ENCODE measurements around the gene ADCY7.

ADCY7 gene

DNA sequence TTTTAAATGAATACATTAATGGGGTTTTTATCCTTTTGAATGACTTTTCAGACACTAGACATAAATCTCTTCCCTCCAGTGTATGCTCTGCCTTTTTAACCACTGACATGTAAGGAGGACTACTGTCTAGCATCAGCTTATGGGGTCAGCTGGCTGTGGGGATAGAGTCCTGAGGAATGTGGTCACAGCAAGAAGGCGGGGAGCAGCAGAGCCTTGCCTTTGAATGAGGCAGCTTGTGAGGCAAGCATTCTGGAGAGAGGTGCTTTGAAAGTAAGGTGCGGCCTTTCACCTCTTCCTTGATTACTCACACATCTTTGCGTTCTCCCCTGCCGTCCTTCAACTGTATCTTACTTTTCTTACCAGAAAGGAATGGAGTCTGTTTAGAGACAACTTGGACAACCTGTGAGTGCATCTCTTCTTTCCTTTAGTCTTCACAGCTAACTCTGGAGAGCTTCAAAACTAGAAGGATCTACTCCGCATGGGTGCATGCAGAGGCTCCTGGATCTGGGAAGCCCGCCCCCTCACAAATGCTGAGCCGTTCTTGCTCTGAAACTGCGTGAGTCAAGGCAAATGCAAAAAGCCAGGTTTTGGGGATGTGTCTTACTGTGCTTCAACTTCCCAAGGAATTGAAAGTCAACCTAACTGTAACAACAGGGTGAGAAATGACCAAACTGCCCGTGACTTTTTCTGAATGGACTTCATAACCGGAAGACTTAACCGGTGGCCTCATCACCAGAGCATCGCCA is 49.9 kb downstream of the ADCY7 start:
- Histone ChIP-seq H3K9ac (no peak overlapping the region), H2AFZ (no peak overlapping the region), H3K79me2 (no peaks in the 10 kb centered on the region), H3K4me3 (ENCODE audit: low read depth, low read length) (no peak overlapping the region), H3K4me2 (ENCODE audit: low read length) (no peak overlapping the region), H3K9me3 (ENCODE audit: control insufficient read depth, low read length) (no peaks in the 10 kb centered on the region), H3K27ac (no peak overlapping the region), H3K27me3 (ENCODE audit: control insufficient read depth, insufficient read depth, low read length) (no peaks in the 10 kb centered on the region), H3K4me1 (no peaks in the 10 kb centered on the region), H3K36me3 (ENCODE audit: control insufficient read depth, insufficient read depth, low read length) (no peaks in the 10 kb centered on the region)
- TF ChIP-seq, protein P1, sequence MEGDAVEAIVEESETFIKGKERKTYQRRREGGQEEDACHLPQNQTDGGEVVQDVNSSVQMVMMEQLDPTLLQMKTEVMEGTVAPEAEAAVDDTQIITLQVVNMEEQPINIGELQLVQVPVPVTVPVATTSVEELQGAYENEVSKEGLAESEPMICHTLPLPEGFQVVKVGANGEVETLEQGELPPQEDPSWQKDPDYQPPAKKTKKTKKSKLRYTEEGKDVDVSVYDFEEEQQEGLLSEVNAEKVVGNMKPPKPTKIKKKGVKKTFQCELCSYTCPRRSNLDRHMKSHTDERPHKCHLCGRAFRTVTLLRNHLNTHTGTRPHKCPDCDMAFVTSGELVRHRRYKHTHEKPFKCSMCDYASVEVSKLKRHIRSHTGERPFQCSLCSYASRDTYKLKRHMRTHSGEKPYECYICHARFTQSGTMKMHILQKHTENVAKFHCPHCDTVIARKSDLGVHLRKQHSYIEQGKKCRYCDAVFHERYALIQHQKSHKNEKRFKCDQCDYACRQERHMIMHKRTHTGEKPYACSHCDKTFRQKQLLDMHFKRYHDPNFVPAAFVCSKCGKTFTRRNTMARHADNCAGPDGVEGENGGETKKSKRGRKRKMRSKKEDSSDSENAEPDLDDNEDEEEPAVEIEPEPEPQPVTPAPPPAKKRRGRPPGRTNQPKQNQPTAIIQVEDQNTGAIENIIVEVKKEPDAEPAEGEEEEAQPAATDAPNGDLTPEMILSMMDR (IDR thresholded peaks at IDR 0.05), result no peak

DNA sequence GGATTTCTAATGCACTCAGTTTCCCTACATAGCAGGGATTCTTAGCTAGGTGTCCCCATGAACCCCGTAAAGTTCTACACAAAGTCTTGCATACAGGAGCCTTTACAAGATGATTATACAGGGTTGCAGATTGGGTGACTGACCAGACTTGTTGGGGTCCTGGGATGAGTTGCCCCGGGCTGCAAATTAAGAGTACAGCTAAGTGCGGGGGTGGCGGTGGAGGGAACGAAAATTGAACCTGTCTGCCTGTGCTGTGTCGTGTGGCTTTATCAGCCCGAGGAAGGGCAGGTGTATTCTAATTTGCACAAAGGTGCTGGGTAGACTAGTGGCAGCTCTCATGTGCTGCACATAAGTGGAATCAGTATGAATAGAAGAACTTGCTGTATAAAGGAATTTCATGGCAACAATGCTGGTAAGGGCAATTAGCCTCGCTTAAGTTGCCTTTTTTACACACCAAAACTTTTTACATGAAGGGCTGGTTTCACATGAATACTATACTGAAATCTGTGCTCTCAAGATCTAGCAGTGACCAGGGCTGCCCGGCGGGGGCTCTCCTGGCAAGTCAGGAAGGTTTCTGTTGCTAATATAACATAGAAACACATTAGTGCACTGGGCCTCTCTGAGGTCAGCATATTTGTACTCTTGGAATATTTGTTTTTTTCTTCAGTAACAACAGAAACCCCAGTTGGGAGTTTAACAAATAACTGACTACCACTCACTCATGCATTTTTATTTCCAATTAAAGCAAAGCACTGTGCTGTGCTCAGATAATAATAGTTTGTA is 50.7 kb downstream of the ADCY7 start:
- no peaks in the 10 kb centered on the region for H3K4me1 ChIP-seq
- H3K79me2 ChIP-seq, result no peaks in the 10 kb centered on the region
- no peak overlapping the region for H3K4me3 ChIP-seq (ENCODE audit: low read depth, low read length)
- H2AFZ ChIP-seq, result no peak overlapping the region
- no peaks in the 10 kb centered on the region for H3K9me3 ChIP-seq (ENCODE audit: control insufficient read depth, low read length)
- TF ChIP-seq, protein P1 (IDR thresholded peaks at IDR 0.05), result no peak
- H3K36me3 ChIP-seq (ENCODE audit: control insufficient read depth, insufficient read depth, low read length), result no peaks in the 10 kb centered on the region
- no peak overlapping the region for H3K4me2 ChIP-seq (ENCODE audit: low read length)
- no peak overlapping the region for H3K9ac ChIP-seq
- no peak overlapping the region for H3K27ac ChIP-seq
- no peaks in the 10 kb centered on the region for H3K27me3 ChIP-seq (ENCODE audit: control insufficient read depth, insufficient read depth, low read length)

DNA sequence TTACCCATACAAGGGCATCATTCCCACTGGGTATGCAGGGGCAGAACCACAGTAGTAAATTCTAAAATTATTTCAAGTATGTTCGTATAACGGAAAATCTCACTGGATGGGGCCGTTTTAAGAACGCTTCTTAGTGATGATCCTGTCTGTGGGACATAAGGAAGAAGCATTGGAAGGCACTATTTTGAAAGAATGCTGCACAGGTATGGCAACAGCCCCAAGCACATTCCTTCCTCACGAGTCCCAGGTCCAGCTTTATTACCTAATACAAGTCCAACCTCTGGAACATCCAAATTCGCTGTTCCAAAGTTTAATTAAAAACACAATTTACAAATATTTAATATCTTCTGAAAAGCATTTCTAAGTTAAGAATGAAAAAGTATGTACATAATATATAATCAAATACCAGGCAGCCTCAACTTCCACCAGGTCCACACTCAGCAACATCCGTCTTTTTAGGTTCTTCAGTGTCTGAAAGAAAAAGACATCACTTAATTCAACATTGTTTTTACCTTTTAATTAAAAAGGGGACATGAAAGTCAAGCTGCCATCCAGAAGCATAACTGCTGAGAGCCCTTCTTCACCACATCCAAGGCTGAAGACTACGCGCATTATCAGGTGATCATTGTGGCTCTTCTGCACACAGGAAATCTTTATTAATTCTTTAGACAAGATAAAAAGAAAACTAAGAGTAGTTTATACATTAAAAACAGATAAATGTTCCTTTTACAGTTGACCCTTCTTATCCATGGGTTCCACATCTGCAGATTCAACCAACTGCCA is 52.6 kb downstream of the ADCY7 start:
- Histone ChIP-seq H3K27ac (no peak overlapping the region), H3K9me3 (ENCODE audit: control insufficient read depth, low read length) (no peaks in the 10 kb centered on the region), H3K27me3 (ENCODE audit: control insufficient read depth, insufficient read depth, low read length) (no peaks in the 10 kb centered on the region), H2AFZ (no peak overlapping the region), H3K36me3 (ENCODE audit: control insufficient read depth, insufficient read depth, low read length) (no peaks in the 10 kb centered on the region), H3K79me2 (no peaks in the 10 kb centered on the region), H3K4me2 (ENCODE audit: low read length) (no peak overlapping the region), H3K4me3 (ENCODE audit: low read depth, low read length) (no peak overlapping the region), H3K9ac (no peak overlapping the region), H3K4me1 (no peaks in the 10 kb centered on the region)
- TF ChIP-seq, protein P1 (IDR thresholded peaks at IDR 0.05), result no peak

DNA sequence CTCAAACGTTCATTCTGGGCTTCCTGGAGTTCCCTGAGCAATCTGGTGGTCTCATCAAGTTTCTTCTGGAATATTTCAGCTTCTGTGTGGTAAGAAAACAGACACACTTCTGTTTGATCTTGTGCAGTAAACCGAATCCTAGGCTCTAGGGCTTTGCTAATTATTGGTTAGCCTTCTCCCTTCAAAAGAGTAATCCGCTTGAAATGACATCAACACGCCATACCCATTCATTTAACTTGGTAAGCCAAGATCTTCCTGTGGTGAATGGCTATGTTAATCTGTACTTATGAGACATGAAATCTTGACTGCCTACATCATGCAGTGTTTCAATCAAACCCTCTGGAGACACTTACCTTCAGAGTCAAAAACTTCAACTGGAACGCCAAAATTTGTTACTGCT is 54.0 kb downstream of the ADCY7 start:
- H3K27me3 ChIP-seq (ENCODE audit: control insufficient read depth, insufficient read depth, low read length), result no peaks in the 10 kb centered on the region
- H3K4me1 ChIP-seq, result no peaks in the 10 kb centered on the region
- H3K4me2 ChIP-seq (ENCODE audit: low read length), result no peak overlapping the region
- TF ChIP-seq, protein P1 (IDR thresholded peaks at IDR 0.05), result no peak
- H3K36me3 ChIP-seq (ENCODE audit: control insufficient read depth, insufficient read depth, low read length), result no peaks in the 10 kb centered on the region
- no peaks in the 10 kb centered on the region for H3K79me2 ChIP-seq
- H2AFZ ChIP-seq, result no peak overlapping the region
- no peaks in the 10 kb centered on the region for H3K9me3 ChIP-seq (ENCODE audit: control insufficient read depth, low read length)
- H3K9ac ChIP-seq, result no peak overlapping the region
- H3K4me3 ChIP-seq (ENCODE audit: low read depth, low read length), result no peak overlapping the region
- H3K27ac ChIP-seq, result no peak overlapping the region

All from parathyroid adenoma (tissue), 2 donors.